ENCODE results near the gene TMBIM4.
"Not testable (repeated sequence)": the region's sequence is repeated elsewhere in the genome, so short reads cannot be mapped to it uniquely, and the experiment has no call there.

The TMBIM4 gene

GRCh38 chr12:66184822-66185221 is 15.0 kb upstream of the TMBIM4 start:
- DNase-seq (ENCODE audit: low read depth) = not testable (repeated sequence)

DNA sequence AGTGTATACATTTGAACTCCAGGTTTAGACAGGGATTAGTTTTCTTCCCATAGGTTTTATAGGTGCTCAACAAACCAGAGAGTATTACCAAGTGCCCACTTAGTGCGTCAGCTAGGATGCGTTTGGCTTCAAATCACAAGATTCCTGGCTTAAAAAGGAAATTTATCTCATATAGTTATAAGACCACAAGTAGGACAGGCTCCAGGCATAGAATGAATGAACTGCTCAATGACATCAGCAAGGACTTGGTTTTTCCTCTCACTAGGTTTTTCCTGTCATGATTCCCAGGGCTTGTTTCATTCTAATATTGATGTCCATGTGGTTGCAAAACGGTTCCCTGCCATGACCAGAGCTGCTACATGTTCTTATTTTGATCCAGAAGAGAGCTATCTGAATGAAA is 13.2 kb upstream of the TMBIM4 start:
- no peak for DNase-seq (ENCODE audit: low read depth)

GRCh38 chr12:66176105-66176900 is 6.5 kb upstream of the TMBIM4 start:
- no peak for DNase-seq (ENCODE audit: low read depth)

DNA sequence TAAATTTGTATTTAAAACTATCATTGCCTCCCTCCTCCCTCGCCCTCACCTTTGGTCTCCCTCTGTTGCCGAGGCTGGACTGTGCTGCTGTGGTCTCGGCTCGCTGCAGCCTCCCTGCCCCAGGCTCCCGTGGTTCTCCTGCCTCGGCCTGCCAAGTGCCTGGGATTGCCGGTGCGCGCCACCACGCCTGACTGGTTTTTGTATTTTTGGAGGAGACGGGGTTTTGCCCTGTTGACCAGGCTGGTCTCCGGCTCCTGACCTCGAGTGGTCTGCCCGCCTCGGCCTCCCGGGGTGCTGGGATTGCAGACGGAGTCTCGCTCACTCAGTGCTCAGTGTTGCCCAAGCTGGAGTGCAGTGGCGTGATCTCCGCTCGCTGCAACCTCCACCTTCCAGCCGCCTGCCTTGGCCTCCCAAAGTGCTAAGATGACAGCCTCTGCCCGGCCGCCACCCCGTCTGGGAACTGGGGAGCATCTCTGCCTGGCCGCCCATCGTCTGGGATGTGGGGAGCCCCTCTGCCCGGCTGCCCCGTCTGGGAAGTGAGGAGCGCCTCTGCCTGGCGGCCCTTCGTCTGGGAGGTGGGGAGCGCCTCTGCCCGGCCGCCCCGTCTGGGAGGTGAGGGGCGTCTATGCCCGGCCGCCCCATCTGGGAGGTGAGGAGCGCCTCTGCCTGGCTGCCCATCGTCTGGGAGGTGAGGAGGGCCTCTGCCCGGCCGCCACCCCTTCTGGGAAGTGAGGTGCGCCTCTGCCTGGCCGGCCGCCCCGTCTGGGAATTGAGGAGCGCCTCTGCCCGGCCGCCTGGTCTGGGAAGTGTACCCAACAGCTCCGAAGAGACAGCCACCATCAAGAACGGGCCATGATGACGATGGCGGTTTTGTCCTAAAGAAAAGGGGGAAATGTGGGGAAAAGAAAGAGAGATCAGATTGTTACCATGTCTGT is 4.9 kb upstream of the TMBIM4 start:
- not testable (repeated sequence) for DNase-seq (ENCODE audit: low read depth)

GRCh38 chr12:66170606-66171005 is 810 bp upstream of the TMBIM4 start:
- no peak for DNase-seq (ENCODE audit: low read depth)

GRCh38 chr12:66168410-66168809 is 1.4 kb downstream of the TMBIM4 start:
- DNase-seq (ENCODE audit: low read depth) = no peak

GRCh38 chr12:66166561-66166960 is 3.2 kb downstream of the TMBIM4 start:
- no peak for DNase-seq (ENCODE audit: low read depth)

DNA sequence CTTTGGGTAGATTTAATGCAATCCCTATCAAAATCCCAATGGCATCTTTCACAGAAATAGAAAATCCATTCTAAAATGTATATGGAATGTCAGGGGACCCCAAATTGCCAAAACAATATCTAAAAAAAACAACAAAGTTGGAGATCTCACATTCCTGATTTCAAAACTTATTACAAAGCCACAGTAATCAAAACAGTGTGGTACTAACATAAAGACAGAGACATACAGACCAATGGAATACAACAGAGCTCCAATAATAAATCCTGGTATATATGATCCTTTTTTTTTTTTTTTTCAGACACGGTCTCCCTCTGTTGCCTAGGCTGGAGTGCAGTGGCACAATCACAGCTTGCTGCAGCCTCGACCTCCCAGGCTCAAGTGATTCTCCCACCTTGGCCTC is 4.7 kb downstream of the TMBIM4 start:
- no peak for DNase-seq (ENCODE audit: low read depth)

DNA sequence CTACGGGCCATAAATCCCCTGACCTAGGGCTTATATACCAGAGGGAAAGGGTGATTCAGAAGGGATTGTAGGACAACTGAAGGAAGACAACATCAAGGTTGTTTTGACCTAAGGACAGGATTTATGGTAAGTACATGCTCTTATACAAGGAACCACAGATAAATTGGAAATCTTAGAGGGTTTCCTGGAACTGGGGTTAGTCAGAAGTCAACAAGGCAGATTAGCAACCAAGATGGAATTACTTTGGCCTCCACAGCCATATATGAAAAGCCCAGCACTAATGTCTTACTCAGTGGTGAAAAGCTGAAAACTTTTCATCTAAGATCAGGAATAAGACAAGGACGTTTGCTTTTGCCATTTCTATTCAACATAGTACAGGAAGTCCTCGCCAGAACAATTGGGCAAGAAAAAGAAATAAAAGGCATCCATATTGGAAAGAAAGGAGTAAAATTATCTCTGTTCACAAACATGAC is 5.4 kb downstream of the TMBIM4 start:
- DNase-seq (ENCODE audit: low read depth) = no peak

- DNase-seq (ENCODE audit: low read depth) = no peak
These were observed 6.5 kb downstream of the TMBIM4 start for GRCh38 chr12:66163289-66163688.

DNA sequence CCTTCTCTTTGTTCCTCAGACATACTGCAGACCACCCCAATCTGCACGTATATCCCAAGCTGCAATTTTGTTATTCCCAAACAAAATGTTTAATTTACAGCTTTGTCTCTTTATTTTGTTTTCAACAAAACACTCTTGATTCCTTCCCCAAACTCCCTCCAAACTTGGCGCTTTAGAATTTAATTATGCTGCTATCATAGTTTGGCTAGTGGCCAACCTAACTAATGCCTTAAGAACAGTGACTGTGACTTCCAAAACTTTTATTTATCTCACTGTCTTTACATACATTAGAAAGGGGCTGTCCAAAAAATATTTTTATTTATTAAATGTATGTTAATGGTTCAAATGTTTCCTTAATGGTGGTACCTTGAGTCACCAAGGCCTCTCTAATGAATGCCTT is 7.1 kb downstream of the TMBIM4 start:
- no peak for DNase-seq (ENCODE audit: low read depth)

GRCh38 chr12:66160704-66161103 is 9.1 kb downstream of the TMBIM4 start:
- DNase-seq (ENCODE audit: low read depth) = no peak

DNA sequence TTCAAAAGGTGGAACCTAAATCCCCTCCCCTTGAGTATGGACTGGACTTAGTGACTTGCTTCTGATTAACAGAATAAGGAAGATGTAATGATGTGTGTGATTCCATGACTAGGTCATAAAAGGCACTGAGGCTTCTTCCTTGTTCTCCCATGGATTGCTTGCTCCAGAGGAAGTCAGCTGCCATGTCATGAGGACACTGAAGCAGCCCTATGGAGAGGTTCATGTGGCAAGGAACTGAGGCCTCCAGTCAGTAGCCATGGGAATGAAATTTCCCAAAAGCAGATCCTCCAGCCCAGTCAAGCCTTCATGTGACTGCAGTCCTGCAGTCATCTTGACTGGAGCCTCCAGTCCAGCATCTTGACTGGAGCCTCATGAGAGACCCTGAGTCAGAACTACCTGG is 10.7 kb downstream of the TMBIM4 start:
- no peak for DNase-seq (ENCODE audit: low read depth)

GRCh38 chr12:66156654-66157053 is 13.1 kb downstream of the TMBIM4 start:
- no peak for DNase-seq (ENCODE audit: low read depth)

DNA sequence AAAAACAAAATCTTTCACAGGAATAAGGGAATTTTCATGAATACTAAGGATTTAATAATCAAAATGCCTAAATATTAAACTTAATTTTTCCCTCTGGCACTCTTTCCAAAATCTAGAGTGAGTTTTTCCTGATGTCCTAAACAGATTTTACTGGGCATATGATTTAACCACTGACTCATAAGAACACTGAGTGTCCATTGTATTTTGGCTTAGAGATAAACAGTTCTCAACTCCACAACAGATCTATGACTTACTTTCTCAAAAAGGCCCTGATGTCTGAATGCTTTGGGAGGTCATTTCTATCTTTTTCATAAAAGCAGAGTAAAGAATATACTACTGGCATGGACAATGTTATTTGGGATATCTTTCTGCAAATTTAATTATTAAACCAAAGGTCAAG is 15.0 kb downstream of the TMBIM4 start:
- no peak for DNase-seq (ENCODE audit: low read depth)

DNA sequence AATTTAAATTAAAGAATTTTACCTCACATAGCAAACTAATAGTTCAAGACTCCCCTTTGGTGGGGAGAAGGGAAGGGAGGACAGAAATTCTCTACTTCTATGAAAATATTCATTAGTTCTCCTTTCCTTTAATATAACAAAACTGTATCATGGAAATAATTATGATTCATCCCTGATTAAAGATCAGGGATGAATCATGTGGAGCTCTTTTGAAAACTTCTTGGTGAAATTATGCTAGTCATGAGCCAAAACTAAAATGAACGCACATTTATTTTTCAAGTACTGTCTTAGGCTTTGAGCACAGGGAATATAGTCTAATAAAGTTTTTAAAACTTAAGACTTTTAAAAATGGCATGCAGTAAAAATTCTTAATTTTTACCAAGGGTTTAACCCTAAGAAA is 17.1 kb downstream of the TMBIM4 start:
- DNase-seq (ENCODE audit: low read depth) = no peak

DNA sequence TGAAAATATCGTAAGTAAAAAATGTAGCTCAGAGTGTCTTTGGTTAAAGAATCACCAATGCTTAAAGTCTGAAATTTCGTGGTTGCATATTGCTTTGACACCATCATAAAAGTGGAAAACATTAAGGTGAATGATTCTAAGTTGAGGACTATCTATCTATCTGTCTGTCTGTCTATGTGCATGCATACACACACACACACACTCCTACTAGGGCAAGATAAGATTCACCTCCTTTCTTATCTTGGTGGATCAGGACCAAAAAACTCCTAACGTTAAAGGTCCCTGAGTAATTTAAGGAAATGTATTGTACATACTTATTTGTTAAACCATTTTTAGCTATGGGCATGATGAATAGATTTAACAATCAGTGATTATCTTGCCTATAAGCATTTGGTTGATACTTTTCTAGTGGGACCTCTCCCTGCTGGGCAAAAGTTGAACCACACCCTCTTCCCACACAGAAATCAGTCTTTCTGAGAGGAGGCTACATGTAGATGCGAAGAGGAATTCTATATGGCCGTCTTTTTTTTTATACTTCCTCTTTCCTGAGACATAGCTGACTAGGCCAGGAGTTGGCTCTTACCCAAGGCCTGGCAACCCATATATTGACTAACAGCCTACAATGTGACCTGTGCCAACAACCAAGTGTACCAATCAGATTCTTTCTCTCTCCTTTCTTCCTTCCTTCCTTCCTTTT is 19.9 kb downstream of the TMBIM4 start:
- no peak for DNase-seq (ENCODE audit: low read depth)

DNA sequence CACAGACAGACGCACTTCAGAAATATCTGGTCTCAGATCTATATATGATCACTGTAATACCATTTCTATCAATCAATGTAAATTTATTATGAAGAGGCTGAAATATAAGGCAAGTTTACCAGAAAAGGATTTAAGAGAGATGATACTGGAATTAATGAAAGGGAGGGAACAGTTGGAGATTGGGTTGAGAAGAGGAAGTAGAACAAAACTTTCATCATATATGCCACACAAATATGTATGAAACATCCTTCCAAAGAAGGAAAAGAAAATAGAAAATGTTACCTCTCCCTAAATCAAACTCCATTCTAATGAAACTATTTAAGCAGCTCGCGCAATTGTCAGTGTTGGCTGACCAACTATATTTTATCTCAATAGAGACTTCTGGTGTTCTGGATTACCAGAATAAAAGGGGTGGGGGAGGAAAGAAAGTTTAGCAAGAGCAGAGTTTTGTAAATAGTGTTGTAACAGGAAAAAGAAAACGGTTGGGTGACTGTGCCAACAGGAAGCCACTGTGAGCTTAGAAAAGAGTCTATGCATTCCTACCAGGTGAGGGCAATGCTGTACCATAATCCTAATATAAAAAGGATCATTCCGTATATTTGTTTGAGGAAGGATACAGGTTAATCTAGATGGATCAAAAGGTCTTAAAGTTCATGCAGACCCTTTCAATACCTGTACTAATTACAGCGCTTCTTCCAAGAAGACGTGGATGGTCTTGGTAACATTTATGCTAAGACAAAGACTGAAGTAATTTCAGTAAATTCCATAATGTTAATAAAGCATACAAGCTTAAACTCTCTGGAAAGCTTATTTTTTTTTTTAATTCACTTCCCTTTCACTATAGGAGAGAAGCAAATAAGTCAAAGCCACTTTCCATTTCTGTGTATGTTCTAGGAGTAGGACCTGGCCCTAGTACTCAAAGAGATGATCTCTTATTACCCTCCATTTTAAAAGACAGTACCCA is 24.7 kb downstream of the TMBIM4 start:
- DNase-seq (ENCODE audit: low read depth) = peak; percentile 50

GRCh38 chr12:66143868-66144267 is 25.9 kb downstream of the TMBIM4 start:
- no peak for DNase-seq (ENCODE audit: low read depth)

- no peak for DNase-seq (ENCODE audit: low read depth)
These were observed 27.0 kb downstream of the TMBIM4 start for GRCh38 chr12:66142826-66143225.

GRCh38 chr12:66141299-66141698 is 28.5 kb downstream of the TMBIM4 start:
- no peak for DNase-seq (ENCODE audit: low read depth)

Data from HS-27A (cell line).